OCI-LY1 (cell line): Measurements from ENCODE around the gene BTBD19.
A peak's percentile ranks its signal among the peaks of the same experiment; 100 is the strongest.

Experiments used
- H2AFZ ChIP-seq: fragments of 200-600 bp; sonication (generic), shearing (Covaris generic); 2 replicates; pipeline ENCODE4 v1.6.0; 2014; ENCODE audit warnings: antibody characterized with exemption, mild to moderate bottlenecking, low read length
- H3F3A ChIP-seq: fragments of 200-600 bp; sonication (generic), shearing (Covaris generic); 2 replicates; pipeline ENCODE4 v1.6.0; 2014; ENCODE audit warnings: mild to moderate bottlenecking, antibody characterized with exemption, low read length, moderate library complexity; ENCODE audit not compliant: insufficient read depth
- H3K27ac ChIP-seq: fragments of 200-600 bp; sonication (generic); 2 replicates; pipeline ENCODE4 v1.5.1; 2014; ENCODE audit warnings: low read length, mixed run types, mild to moderate bottlenecking, low read depth; ENCODE audit not compliant: poor library complexity, severe bottlenecking
- H3K27me3 ChIP-seq: fragments of 200-600 bp; sonication (generic); 2 replicates; pipeline ENCODE4 v1.6.0; 2014; ENCODE audit warnings: antibody characterized with exemption, mild to moderate bottlenecking, low read length, moderate library complexity; ENCODE audit not compliant: insufficient read depth
- H3K36me3 ChIP-seq: fragments of 200-600 bp; sonication (generic); 2 replicates; pipeline ENCODE4 v1.6.1; 2014; ENCODE audit warnings: mild to moderate bottlenecking, antibody characterized with exemption, low read length, moderate library complexity, mixed read lengths; ENCODE audit not compliant: insufficient read depth
- H3K4me1 ChIP-seq: fragments of 200-600 bp; sonication (generic); 2 replicates; pipeline ENCODE4 v1.5.1; 2014; ENCODE audit warnings: mild to moderate bottlenecking, low read length, moderate library complexity; ENCODE audit not compliant: insufficient read depth, severe bottlenecking
- H3K4me2 ChIP-seq: fragments of 200-600 bp; sonication (generic), shearing (Covaris generic); 2 replicates; pipeline ENCODE4 v1.6.1; 2014; ENCODE audit warnings: low read length
- H3K4me3 ChIP-seq: fragments of 200-600 bp; sonication (generic); 2 replicates; pipeline ENCODE4 v1.5.1; 2014; ENCODE audit warnings: low read length, low read depth, mild to moderate bottlenecking, mixed read lengths; ENCODE audit not compliant: poor library complexity, severe bottlenecking
- H3K79me2 ChIP-seq: fragments of 200-600 bp; shearing (Covaris generic); 2 replicates; pipeline ENCODE4 v1.6.1; 2016; ENCODE audit warnings: mixed run types, low read length, mixed read lengths; ENCODE audit not compliant: insufficient read depth
- H3K9ac ChIP-seq: fragments of 200-600 bp; sonication (generic), shearing (Covaris generic); 2 replicates; pipeline ENCODE4 v1.6.1; 2014; ENCODE audit warnings: mild to moderate bottlenecking, low read length, mixed read lengths
- H3K9me2 ChIP-seq: fragments of 200-600 bp; sonication (generic), shearing (Covaris generic); 2 replicates; pipeline ENCODE4 v1.6.1; 2014; ENCODE audit warnings: low read depth, mild to moderate bottlenecking, low read length, mixed read lengths
- H3K9me3 ChIP-seq: fragments of 200-600 bp; shearing (Covaris generic); 2 replicates; pipeline ENCODE4 v1.6.1; 2014; ENCODE audit warnings: low read length, mixed read lengths
- H4K20me1 ChIP-seq: fragments of 200-600 bp; sonication (generic), shearing (Covaris generic); 2 replicates; pipeline ENCODE4 v1.6.0; 2016; ENCODE audit warnings: mild to moderate bottlenecking, low read length; ENCODE audit not compliant: insufficient read depth
- EZH2 ChIP-seq: fragments of 200-600 bp; sonication (generic), shearing (Covaris generic); IDR thresholded peaks from 2 replicates; pipeline ENCODE4 v1.8.0; 2017; ENCODE audit warnings: borderline replicate concordance, mixed run types, mild to moderate bottlenecking, antibody characterized with exemption, low read length, moderate library complexity, mixed read lengths
- TF ChIP-seq, protein P1 (sequence below): fragments of 200-600 bp; sonication (generic), shearing (Covaris generic); IDR thresholded peaks from 2 replicates; pipeline ENCODE4 v1.5.1; 2017; ENCODE audit warnings: mild to moderate bottlenecking, antibody characterized with exemption, low read length, moderate library complexity, mixed read lengths

Gene BTBD19

GRCh38 chr1:44780583-44781121 is 27.7 kb upstream of the BTBD19 start:
- Histone ChIP-seq H3K9me2 (no peaks in the 10 kb centered on the region), H3K4me2 (no peak overlapping the region), H3K36me3 (peaks cover 64% of the 10 kb centered on the region), H4K20me1 (no peaks in the 10 kb centered on the region), H2AFZ (no peak overlapping the region), H3K79me2 (peaks cover 14% of the 10 kb centered on the region), H3K4me3 (no peak overlapping the region), H3K9ac (no peak overlapping the region), H3K27ac (no peak overlapping the region), H3F3A (peaks cover 13% of the 10 kb centered on the region), H3K4me1 (peaks cover 45% of the 10 kb centered on the region), H3K9me3 (no peaks in the 10 kb centered on the region), H3K27me3 (no peaks in the 10 kb centered on the region)
- no peak for TF ChIP-seq EZH2
- TF ChIP-seq, protein P1, sequence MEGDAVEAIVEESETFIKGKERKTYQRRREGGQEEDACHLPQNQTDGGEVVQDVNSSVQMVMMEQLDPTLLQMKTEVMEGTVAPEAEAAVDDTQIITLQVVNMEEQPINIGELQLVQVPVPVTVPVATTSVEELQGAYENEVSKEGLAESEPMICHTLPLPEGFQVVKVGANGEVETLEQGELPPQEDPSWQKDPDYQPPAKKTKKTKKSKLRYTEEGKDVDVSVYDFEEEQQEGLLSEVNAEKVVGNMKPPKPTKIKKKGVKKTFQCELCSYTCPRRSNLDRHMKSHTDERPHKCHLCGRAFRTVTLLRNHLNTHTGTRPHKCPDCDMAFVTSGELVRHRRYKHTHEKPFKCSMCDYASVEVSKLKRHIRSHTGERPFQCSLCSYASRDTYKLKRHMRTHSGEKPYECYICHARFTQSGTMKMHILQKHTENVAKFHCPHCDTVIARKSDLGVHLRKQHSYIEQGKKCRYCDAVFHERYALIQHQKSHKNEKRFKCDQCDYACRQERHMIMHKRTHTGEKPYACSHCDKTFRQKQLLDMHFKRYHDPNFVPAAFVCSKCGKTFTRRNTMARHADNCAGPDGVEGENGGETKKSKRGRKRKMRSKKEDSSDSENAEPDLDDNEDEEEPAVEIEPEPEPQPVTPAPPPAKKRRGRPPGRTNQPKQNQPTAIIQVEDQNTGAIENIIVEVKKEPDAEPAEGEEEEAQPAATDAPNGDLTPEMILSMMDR, result no peak

DNA sequence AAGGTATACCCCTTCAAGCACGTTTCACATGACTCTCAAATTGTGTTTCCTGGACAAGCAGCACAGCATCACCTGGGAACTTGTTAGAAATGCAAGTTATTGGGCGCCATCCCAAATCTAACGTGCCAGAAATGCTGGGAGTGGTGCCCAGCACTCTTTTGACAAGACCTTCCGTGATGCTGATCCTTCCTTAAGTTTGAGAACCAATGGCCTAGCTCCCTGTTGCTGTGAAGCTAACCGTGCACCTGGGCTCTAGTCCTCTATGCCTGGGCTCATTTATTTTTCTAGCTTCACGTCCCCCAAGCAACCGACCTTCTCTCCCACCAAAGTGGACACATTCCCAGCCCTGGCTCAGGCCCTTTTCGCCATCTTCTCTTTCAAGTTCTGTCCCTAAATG is 24.6 kb upstream of the BTBD19 start:
- Histone ChIP-seq H3K9me3 (no peaks in the 10 kb centered on the region), H2AFZ (no peak overlapping the region), H3K4me1 (peaks cover 37% of the 10 kb centered on the region), H3K36me3 (peaks cover 34% of the 10 kb centered on the region), H3K9ac (peak overlapping the region; percentile 69), H3K4me3 (peak overlapping the region; percentile 53), H4K20me1 (no peaks in the 10 kb centered on the region), H3K27me3 (no peaks in the 10 kb centered on the region), H3F3A (peaks cover 7% of the 10 kb centered on the region), H3K27ac (peak overlapping the region; percentile 53), H3K9me2 (no peaks in the 10 kb centered on the region), H3K4me2 (peak overlapping the region; percentile 74), H3K79me2 (no peaks in the 10 kb centered on the region)
- no peak for TF ChIP-seq EZH2
- TF ChIP-seq, protein P1, result no peak; the same call in 1 of the 2 replicates

DNA sequence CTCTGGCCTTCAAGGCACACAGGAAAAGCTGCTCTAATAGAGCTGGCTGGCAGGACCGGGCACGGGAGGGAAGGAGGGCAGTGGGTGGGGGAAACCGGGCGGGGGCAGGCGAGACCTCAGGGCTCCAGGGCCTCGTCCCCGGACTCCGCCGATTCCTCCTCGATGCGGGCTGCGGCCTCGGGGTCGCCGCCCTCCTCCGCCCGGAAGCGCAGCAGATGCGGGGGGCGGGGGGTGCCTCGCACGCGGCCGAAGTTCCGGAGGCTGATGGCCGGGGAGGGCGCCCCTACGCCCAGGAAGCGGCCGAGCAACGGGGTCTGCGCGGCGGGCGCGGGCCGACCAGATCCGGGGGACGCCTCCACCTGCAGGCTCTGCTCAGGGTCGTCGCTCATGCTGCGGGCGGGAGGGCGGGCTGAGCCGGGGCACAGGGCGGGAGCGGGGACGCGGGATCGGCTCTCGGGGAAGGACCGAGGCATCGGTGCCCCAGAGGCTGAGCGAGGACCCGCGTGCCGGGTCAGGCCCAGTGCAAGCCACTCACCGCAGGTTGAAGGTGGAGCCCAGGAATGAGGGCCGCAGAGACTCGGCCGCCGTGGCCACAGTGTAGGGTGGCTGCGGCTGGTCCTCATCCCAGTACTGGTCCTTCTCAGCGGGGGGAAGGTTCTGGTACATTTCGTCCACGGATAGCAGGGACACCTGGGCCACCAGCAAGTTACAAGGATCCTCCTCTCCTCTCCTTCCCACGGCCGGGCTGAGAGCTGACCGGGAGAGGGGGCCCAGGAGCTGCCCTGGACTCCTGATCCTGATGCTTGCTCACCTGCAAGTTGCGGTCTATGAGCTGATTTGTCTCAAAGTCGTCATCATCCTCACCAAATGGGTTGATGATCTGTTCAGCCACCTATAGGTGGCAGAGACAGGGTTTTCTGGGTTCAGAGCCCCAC is 24.0 kb upstream of the BTBD19 start:
- no peaks in the 10 kb centered on the region for H3K79me2 ChIP-seq
- no peaks in the 10 kb centered on the region for H4K20me1 ChIP-seq
- peaks cover 37% of the 10 kb centered on the region for H3K4me1 ChIP-seq
- H3K9ac ChIP-seq, result peak overlapping the region; percentile 69
- no peak for TF ChIP-seq EZH2
- TF ChIP-seq, protein P1, result peak; percentile 48
- H3K27me3 ChIP-seq, result no peaks in the 10 kb centered on the region
- H3K36me3 ChIP-seq, result peaks cover 27% of the 10 kb centered on the region
- no peak overlapping the region for H2AFZ ChIP-seq
- H3K4me2 ChIP-seq, result peak overlapping the region; percentile 74
- peak overlapping the region; percentile 53 for H3K27ac ChIP-seq
- no peaks in the 10 kb centered on the region for H3K9me2 ChIP-seq
- peak overlapping the region; percentile 53 for H3K4me3 ChIP-seq
- peaks cover 4% of the 10 kb centered on the region; the same call in 1 of the 2 replicates for H3F3A ChIP-seq
- H3K9me3 ChIP-seq, result no peaks in the 10 kb centered on the region
